Measurements from ENCODE around the gene PGAM5.
A peak's percentile ranks its signal among the peaks of the same experiment; 100 is the strongest.

Gene PGAM5

GRCh38 chr12:132710405-132711079, at the start of gene PGAM5:
Gene PGAM5 (plus strand): TSS chr12:132710842. CDS start chr12:132710877, 35 bp downstream.
- DNase-seq (ENCODE audit: low read depth) = peak; percentile 68

GRCh38 chr12:132660996-132661395, 49.6 kb upstream of the PGAM5 start:
- DNase-seq (ENCODE audit: low read depth) = no peak

- DNase-seq (ENCODE audit: low read depth) = no peak
Observed at GRCh38 chr12:132661972-132662371, 48.7 kb upstream of the PGAM5 start.

- DNase-seq (ENCODE audit: low read depth) = no peak
Observed at GRCh38 chr12:132662901-132663755, 47.5 kb upstream of the PGAM5 start.

GRCh38 chr12:132664206-132665148, 46.2 kb upstream of the PGAM5 start:
- no peak for DNase-seq (ENCODE audit: low read depth)

- no peak for DNase-seq (ENCODE audit: low read depth)
Observed at GRCh38 chr12:132665149-132665491, 45.5 kb upstream of the PGAM5 start.

- no peak for DNase-seq (ENCODE audit: low read depth)
Observed at GRCh38 chr12:132665794-132666193, 44.8 kb upstream of the PGAM5 start.

DNA sequence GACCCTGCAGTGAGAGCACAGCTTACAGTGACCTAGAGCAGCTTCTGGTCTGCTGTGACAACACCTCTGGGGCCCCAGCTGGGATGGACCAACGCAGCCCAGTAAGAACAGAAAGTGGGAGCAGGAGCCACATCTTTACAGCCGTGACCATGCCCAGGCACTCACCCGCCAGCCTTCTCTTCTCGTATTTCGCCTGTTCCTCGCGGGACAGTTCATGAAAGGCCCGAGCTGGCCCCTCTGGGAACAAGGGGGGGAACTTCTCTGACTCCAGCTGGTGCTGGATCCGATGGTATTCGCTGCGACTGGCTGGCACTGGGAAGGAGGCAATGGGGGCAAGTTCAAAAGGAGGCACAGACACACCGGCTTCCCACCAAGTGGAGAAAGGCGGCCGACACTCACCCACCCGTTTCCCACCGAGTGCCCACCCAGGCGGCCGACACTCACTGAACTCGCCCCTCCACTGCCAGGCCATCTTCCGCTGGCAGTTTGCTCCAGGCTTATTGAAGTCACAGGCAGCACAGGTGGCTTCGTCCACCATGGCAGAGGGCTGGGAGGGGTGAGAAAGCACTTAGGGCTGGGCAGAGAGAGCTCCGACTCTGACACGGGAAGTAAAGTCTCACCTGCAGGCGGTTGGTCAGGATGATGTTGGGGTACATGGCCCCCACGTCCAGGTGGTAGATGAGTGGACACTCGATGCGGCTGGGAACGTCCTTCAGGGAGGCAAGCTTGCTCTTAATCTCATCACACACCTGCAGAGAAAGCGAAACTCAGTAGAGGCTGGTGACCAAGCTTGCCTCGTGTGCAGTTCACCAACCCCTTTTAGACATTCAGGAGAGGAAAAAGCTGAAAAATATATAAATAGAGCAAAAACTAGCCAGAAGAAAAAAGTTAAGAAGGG, 42.2 kb upstream of the PGAM5 start:
- DNase-seq (ENCODE audit: low read depth) = no peak

GRCh38 chr12:132669166-132669879, 41.3 kb upstream of the PGAM5 start:
- DNase-seq (ENCODE audit: low read depth) = no peak

DNA sequence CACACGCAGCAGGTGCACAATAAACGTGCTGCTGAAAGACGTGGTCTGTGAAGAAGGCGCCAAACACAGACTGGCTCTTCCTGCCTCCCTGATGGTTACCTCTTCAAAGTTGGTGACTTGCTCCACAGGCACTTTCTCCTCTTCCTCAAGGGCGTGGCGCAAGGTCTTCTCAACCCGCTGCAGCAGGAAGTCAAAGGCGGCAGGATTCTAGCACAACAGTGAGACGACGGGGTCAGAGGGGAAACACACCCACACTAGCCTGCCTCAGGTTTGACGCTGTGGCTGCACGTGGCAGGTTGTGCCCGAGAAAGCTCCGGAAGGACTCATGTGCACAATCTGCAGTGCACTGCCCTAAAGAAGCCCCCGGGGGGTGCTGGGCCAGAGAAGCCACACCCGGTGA, 38.5 kb upstream of the PGAM5 start:
- no peak for DNase-seq (ENCODE audit: low read depth)

DNA sequence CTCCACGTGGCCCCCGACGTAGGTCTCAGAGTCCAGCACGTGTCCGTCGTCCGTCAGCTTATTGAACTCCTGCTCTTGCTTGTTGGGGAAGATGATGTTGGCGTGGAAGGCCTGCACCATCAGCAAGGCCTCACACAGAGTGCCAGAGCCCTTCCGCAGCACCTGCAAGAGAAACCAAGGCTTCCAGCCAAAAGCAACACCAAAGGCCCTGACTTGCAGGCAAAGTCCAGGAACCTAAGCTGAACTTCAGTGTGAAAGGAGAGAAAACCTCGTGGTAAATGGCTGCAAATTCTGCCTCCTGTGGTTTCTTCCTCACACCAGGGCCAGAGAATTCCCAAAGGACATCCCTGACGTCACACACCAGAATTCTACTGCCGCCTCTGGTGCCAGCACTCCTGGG, 38.0 kb upstream of the PGAM5 start:
- no peak for DNase-seq (ENCODE audit: low read depth)

- no peak for DNase-seq (ENCODE audit: low read depth)
Observed at GRCh38 chr12:132673288-132674179, 37.1 kb upstream of the PGAM5 start.

- no peak for DNase-seq (ENCODE audit: low read depth)
Observed at GRCh38 chr12:132674561-132674960, 36.1 kb upstream of the PGAM5 start.

DNA sequence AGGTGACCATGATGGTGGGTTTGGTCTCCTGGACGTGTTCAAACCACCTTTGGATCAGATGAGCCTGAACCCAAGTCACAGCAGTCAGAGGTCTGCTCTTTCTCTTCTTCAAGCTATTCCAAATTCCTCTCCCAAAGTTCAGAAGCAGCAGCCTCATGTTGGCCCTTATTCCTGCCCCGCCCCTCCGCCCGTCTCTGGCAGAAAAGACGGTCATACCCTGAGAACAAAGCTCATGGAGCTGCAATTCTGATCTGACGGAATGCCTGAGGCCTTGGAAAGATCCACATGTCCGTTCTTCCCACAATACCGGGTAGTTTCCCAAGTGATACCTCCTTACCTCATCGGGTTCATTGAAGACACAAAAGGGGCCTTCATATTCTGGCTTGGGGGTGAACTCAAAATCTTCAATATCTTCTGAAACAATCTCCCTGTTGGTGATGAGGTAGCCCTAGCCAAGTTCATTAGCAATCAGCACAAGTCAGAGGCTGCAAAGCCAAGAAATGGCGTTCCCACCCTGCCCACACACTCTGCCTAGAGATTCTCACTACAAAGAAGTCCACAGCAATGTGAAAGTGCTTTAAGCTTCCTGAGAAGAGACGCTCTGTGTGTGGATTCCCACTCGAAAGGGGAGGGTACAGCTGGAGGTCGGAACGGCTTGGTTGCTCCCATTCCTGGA, 34.7 kb upstream of the PGAM5 start:
- no peak for DNase-seq (ENCODE audit: low read depth)

- no peak for DNase-seq (ENCODE audit: low read depth)
Observed at GRCh38 chr12:132677492-132677891, 33.1 kb upstream of the PGAM5 start.

- no peak for DNase-seq (ENCODE audit: low read depth)
Observed at GRCh38 chr12:132685400-132685799, 25.2 kb upstream of the PGAM5 start.

GRCh38 chr12:132686825-132687210, 23.8 kb upstream of the PGAM5 start:
- no peak for DNase-seq (ENCODE audit: low read depth)

GRCh38 chr12:132687211-132688164, 23.2 kb upstream of the PGAM5 start, which contains the start of the genes POLE and PXMP2:
Gene POLE (minus strand): TSS chr12:132687342. CDS start chr12:132687315, 27 bp downstream.
Gene PXMP2 (plus strand): TSS chr12:132687587. CDS start chr12:132687671, 84 bp downstream.
- DNase-seq (ENCODE audit: low read depth) = peak; percentile 89

Data from stimulated activated CD8-positive, alpha-beta memory T cell treated with anti-CD3 and anti-CD28 coated beads, Interleukin-7, amount 100 ng/mL, for 24 hours (primary cell).